Esophagus (tissue), 2 donors: ENCODE results near the gene MCM6. TPM values are rescaled to one million over a fixed set of nuclear protein-coding genes. Genes with fewer than 3 reads are reported as not detected.
"Not testable (repeated sequence)": the region's sequence is repeated elsewhere in the genome, so short reads cannot be mapped to it uniquely, and the experiment has no call there.

Experiments used
- H3K27ac ChIP-seq, 2 donors: one replicate each; pipeline ENCODE4 v1.5.1; 2013; ENCODE audit warnings: low read depth in 2 of 2, mild to moderate bottlenecking in 2 of 2, inconsistent platforms in 1 of 2, low read length in 1 of 2, moderate library complexity in 1 of 2
- H3K27me3 ChIP-seq, 2 donors: one replicate each; pipeline ENCODE4 v1.6.1; 2013; ENCODE audit warnings: low read length in 2 of 2, control low read depth in 1 of 2, mild to moderate bottlenecking in 1 of 2; ENCODE audit not compliant: insufficient read depth in 2 of 2, control insufficient read depth in 1 of 2
- H3K36me3 ChIP-seq, 2 donors: one replicate each; pipeline ENCODE4 v1.6.1; 2013; ENCODE audit warnings: low read length in 1 of 2; ENCODE audit not compliant: control insufficient read depth in 2 of 2, insufficient read depth in 2 of 2
- H3K4me1 ChIP-seq, 2 donors: one replicate each; pipeline ENCODE4 v1.6.1; 2013; ENCODE audit warnings: low read length in 1 of 2; ENCODE audit not compliant: control insufficient read depth in 2 of 2, insufficient read depth in 2 of 2
- H3K4me3 ChIP-seq, 2 donors: one replicate each; pipeline ENCODE4 v1.5.1; 2013; ENCODE audit warnings: low read length in 2 of 2, mild to moderate bottlenecking in 2 of 2, low read depth in 1 of 2, moderate library complexity in 1 of 2
- H3K9me3 ChIP-seq, 2 donors: one replicate each; pipeline ENCODE4 v1.6.1; 2013; ENCODE audit warnings: mild to moderate bottlenecking in 2 of 2, low read depth in 1 of 2, low read length in 1 of 2, moderate library complexity in 1 of 2; ENCODE audit not compliant: control insufficient read depth in 2 of 2, insufficient read depth in 1 of 2
- WGBS, 2 donors: extraction: QIAGEN DNeasy Blood & Tissue Kit; methylation state at CpG; one replicate each; pipeline ENCODE4 v1.1.7; 2013; 5-methylcytosine and 5-hydroxymethylcytosine counted together
- polyA plus RNA-seq, 2 donors: library from polyadenylated mRNA; stranded (reverse); fragments of 200-250 nt; gene quantifications; one replicate each; pipeline ENCODE4 v1.2.3, GENCODE V29; 2013
- donor health status: healthy with polysubstance abuse.
- donor health status: Bipolar disorder and iron deficiency.

The MCM6 gene
- polyA plus RNA-seq, 2 donors: 5.2 to 13.1 TPM

DNA sequence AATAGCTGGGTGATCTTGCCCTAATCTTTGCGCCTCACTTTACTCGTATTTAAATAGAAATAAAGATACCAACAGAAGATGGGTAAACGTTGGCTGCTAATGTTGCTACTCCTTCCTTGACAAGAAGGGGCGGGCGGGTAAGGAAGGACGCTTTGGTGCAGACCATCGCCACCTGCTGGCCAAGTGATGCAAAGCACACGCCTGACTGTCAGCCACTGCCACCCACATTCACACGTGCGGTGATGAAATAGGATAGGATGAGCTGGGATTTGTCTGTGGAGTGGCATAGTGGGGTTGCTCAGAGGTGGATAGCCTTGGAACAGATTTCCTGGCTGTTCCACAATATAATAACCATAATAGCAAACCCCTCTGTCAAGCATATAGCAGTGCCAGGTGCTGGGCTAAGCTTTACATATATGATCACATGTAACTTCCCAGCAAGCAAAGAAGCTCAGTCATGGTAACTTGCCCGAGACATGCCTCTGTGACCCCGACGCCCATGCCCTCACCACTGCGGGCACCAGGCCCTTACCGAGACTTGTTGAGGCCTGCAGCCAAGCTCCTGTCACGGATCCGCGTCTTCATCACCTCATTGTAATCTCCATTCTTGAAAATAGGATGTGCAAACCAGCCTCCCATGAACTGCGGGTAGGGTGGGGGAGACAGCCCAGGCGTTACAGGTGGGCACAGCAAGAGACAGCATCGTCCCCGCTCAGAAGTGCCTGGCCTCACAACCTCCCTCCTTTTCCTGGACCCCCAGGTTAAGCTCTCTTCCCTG lies 78.6 kb downstream of the MCM6 start:
- no peaks in the 10 kb centered on the region for H3K9me3 ChIP-seq
- no peak overlapping the region for H3K27ac ChIP-seq
- no peaks in the 10 kb centered on the region for H3K36me3 ChIP-seq
- H3K4me1 ChIP-seq: no peaks in the 10 kb centered on the region
- WGBS, 2 donors: 33 to 40% methylated on average over 22 of the region's 22 CpGs
- H3K4me3 ChIP-seq: no peak overlapping the region
- no peaks in the 10 kb centered on the region for H3K27me3 ChIP-seq

DNA sequence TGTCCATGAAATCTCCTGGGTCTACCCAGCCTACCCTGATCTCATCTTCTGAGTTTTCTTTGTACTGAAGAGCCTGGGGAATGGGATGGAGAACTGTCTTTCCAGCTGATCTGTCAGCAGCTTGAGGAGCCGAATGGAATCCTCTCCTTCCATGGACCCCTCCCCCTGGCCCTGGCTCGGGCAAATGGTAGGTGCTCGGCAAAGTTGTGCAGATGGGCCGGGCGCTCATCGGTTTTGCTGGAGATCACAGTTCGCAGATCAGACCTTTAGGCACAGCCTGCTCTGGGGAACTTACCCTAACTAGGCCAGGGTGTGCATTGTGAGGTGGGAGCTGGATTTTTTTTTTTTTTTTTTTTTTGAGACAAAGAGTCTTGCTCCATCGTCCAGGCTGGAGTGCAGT lies 79.6 kb downstream of the MCM6 start:
- no peak overlapping the region for H3K4me3 ChIP-seq
- 96 to 98% methylated on average over 8 of the region's 8 CpGs for WGBS, 2 donors
- no peaks in the 10 kb centered on the region for H3K36me3 ChIP-seq
- H3K27me3 ChIP-seq: no peaks in the 10 kb centered on the region
- no peak overlapping the region for H3K27ac ChIP-seq
- H3K4me1 ChIP-seq: no peaks in the 10 kb centered on the region
- no peaks in the 10 kb centered on the region for H3K9me3 ChIP-seq

DNA sequence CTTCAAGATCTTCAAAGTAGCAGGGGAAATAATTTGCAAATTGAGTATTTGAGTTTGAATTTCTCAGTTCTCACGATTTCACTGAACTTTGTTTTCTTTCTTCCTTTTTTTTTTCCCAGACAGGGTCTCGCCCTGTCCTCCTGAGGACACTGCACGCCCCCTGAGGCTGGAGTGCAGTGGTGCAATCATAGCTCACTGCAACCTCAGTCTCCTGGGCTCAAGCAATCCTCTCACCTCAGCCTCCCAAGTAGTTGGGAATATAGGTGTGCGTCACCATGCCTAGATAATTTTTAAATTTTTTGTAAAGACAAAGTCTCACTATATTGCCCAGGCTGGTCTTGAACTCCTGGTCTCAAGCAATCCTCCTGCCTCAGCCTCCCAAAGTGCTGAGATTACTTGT lies 80.6 kb downstream of the MCM6 start:
- WGBS, 2 donors: 81 to 90% methylated on average over 4 of the region's 4 CpGs
- H3K4me3 ChIP-seq, H3K27ac ChIP-seq, H3K27me3 ChIP-seq, H3K36me3 ChIP-seq, H3K9me3 ChIP-seq, H3K4me1 ChIP-seq: not testable (repeated sequence)

DNA sequence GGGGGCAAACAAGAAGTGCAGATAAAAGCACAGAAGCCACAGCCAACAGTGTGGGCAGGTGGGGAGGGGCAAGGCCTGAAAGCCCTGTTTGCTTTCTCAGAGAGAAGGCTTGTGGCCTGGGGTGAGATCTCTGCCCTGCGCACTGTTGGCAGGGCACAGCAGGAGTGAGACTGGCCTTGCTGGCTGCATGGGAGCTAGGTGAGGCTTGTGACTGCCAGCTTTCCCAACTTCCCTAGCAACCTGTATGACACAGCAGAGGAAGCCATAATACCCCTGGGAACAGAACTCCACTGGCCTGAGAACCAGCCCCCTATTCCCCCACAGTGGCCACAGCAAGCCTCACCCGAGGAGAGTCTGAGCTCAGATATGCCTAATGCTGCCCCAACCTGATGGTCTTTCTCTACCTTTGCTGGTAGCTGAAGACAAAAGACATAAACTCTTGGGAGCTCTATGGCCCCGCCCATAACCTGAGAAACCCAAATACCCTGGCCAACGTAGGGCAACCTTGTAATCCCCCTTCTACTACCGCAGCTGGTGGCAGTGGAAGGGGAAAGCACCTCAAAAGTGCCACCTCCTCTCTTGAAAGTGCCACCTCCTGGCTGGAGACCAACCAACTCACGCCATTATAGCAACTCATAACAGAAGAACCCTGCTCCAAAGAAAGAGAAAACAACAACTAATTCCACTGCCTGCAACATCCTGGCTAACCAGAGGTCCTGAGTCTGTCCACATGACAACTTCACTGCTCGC lies 83.7 kb downstream of the MCM6 start:
- H3K36me3 ChIP-seq: no peaks in the 10 kb centered on the region

DNA sequence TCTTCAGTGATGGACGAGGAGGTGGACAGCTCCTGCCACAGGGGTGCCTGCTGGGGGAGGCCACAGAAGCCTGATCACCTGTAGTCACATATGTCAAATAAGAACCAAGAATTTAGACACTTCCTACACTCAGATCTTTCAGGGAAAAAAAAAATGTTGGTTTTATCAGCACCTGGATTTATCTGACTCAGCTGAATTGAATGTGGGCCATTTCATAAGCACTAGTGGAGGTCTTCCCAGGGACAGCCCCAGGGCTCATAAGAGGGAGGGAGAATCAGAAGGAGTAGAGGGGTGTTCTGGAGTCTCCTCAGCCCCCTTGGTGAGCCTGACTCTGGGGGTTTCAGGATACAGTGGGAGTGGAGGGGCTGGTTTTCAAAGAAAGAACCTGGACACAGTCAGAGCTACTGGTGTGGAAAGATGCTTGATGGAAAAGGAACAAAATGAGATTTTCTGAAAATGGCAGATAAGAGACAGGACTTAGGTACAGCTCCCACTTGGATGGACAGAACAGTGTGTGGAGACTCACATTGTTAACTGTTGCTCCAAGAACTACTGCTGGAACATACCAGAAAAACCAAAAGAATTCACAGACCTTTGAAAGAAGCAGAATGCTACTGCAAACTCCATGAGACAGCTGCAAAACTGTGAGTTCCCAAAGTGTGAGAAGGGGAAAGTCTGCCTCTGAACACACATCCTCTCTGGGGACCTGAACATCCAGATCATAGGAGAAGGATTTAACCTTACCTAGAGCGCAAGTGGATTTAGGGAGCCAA lies 84.6 kb downstream of the MCM6 start:
- 89 to 93% methylated on average over 2 of the region's 2 CpGs for WGBS, 2 donors
- H3K4me3 ChIP-seq: no peak overlapping the region
- no peaks in the 10 kb centered on the region for H3K27me3 ChIP-seq

More for the DNA sequence above, 83.7 kb downstream of the MCM6 start:
- Histone ChIP-seq H3K4me3 (no peak overlapping the region), H3K9me3 (no peaks in the 10 kb centered on the region), H3K27me3 (no peaks in the 10 kb centered on the region), H3K27ac (no peak overlapping the region), H3K4me1 (no peaks in the 10 kb centered on the region)
- 70 to 74% methylated on average over 7 of the region's 7 CpGs for WGBS, 2 donors

DNA sequence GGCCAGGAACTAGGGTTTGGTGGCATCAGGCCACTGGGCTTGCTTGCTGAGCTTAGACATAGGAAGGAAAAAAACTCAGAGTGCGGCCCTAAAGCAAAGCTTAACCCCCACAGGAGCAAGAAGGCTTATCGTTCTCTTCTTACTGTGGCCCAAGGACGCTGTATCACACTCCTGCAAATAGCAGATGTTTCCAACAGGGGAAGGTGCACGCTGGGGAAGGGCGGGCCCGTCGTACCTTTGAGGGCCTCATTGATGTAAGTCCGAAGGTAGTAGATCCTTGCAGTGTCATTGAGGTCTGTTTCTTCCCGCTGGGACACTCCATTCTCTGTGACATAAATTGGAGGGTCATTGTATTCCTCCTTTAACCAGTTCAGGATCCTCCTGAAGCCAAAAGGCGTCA lies 85.8 kb downstream of the MCM6 start:
- Histone ChIP-seq H3K4me3 (no peak overlapping the region), H3K4me1 (no peaks in the 10 kb centered on the region), H3K27me3 (no peaks in the 10 kb centered on the region), H3K36me3 (peaks cover 0 to 2% of the 10 kb centered on the region in 2 donors), H3K9me3 (no peaks in the 10 kb centered on the region), H3K27ac (no peak overlapping the region)
- 92 to 96% methylated on average over 10 of the region's 10 CpGs for WGBS, 2 donors

More for the DNA sequence above, 84.6 kb downstream of the MCM6 start:
- Histone ChIP-seq H3K4me1 (no peaks in the 10 kb centered on the region), H3K9me3 (no peaks in the 10 kb centered on the region), H3K27ac (no peak overlapping the region), H3K36me3 (no peaks in the 10 kb centered on the region)

Other genes with a start within 250 kb of the MCM6 start
- gene UBXN4, start 134.6 kb downstream of the MCM6 start, polyA plus RNA-seq: 10 to 100 TPM; 33.3 to 40.3 TPM
- under 1 TPM in 1 of 2 donors, not detected in 1; 0.01 TPM for gene LCT, start 39.3 kb downstream of the MCM6 start, polyA plus RNA-seq
- gene DARS1, start 109.2 kb upstream of the MCM6 start, polyA plus RNA-seq: 100 to 1,000 TPM in 1 of 2 donors, 10 to 100 TPM in 1; 52.5 to 141 TPM
- gene CXCR4, start 241.7 kb upstream of the MCM6 start, polyA plus RNA-seq: 1 to 10 TPM; 3.8 to 5.1 TPM